GM21528 (cell line): ENCODE data around the gene KPNA6.
"Not testable (repeated sequence)": the region's sequence is repeated elsewhere in the genome, so short reads cannot be mapped to it uniquely, and the experiment has no call there.

Source experiments
- ATAC-seq: cut with Tn5 transposase; IDR thresholded peaks from one replicate; pipeline ENCODE4 v1.9.1; 2021; ENCODE audit warnings: mild to moderate bottlenecking, moderate library complexity; ENCODE audit not compliant: unreplicated experiment, low FRiP score

The KPNA6 gene

DNA sequence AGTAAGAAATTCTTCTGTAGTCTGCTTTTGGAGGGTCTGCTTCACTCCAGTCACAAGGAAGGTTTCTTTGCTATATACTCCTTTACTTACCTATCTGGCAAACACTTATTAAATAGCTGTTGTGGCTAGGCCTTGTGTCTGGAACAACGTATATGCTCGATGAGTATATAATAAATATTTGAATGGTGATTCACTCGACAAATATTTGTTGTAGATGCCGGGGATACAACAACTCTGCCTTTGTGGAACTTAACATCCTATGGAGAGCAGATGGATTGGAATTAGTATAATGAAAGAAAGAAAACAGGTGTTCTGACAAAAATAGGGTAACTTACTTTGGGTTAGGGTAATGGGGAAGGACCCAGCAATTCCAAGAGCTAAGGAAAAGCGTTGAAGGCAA, 31.1 kb downstream of the KPNA6 start:
- ATAC-seq = no peak

DNA sequence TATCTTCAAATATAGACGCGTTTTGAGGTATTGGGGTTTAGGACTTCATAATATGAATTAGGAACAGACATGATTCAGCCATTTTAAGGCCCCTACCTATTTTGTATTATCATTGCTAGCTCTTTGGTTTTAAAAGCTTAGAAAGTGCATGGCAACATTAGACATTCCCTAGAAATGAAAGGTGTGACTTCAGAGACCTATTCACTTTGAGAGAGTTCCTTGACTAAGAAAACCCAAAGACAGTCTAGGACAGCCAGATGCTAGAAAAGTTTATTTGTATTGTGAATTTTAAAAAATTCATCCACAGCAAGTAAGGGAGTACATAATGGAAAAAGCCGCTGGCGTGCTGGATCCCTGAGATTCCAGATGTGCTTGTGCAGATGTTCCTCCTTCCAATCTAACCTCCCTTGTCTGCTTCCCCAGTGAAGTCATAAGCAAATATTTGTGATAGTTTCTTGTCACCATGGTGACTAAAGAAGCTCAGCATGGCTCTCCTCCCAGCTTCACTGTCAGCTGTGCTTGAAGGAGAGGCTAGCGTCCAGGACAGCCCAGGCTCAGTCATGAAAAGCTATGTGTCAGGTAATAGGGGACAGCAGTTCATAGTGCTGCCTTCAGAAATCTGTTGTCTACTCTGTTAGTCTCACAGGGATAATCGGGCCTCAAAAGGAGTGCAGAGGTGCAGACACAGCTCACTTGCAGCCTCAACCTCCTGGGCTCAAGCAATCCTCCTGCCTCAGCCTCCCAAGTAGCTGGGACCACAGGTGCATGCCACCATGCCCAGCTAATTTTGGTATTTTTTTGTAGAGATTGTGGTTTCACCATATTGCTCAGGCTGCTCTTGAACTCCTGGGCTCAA, 34.8 kb downstream of the KPNA6 start:
- ATAC-seq = no peak

- not testable (repeated sequence) for ATAC-seq
Observed at GRCh38 chr1:32143302-32143695, 35.4 kb downstream of the KPNA6 start.

DNA sequence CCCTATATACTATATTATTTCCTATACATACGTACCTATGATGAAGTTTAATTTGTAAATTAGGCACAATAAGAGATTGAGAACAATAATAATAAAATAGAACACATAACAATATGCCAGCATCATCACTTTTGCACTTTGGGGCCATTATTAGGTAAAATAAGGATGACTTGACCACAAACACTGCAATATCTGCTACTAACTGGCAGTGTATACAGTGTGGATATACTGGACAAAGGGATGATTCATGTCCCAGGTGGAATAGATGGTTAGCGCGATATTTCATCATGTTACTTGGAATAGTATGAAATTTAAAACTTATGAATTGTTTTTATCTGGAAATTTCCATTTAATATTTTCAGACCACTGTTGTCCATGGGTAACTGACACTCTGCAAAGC, 36.2 kb downstream of the KPNA6 start:
- no peak for ATAC-seq

DNA sequence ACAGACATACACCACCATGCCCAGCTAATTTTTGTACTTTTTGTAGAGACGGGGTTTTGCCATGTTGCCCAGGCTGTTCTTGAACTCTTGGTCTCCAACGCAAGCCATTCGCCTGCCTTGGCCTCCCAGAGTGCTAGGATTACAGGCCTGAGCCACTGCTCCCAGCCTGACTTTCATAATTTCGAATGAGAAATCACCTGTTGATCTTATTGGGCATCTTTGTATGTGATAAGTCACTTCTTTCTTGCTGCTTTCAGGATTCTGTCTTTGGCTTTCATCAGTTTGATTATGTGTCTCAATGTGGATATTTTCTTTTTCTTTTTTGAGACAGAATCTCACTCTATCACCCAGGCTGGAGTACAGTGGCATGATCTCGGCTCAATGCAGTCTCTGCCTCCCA, 39.9 kb downstream of the KPNA6 start:
- not testable (repeated sequence) for ATAC-seq

- ATAC-seq = no peak
Observed at GRCh38 chr1:32150847-32151246, 43.0 kb downstream of the KPNA6 start.

- no peak for ATAC-seq
Observed at GRCh38 chr1:32151319-32151787, 43.5 kb downstream of the KPNA6 start.

GRCh38 chr1:32159189-32159588, 51.3 kb downstream of the KPNA6 start:
- no peak for ATAC-seq

GRCh38 chr1:32163405-32163804, 55.5 kb downstream of the KPNA6 start:
- no peak for ATAC-seq

DNA sequence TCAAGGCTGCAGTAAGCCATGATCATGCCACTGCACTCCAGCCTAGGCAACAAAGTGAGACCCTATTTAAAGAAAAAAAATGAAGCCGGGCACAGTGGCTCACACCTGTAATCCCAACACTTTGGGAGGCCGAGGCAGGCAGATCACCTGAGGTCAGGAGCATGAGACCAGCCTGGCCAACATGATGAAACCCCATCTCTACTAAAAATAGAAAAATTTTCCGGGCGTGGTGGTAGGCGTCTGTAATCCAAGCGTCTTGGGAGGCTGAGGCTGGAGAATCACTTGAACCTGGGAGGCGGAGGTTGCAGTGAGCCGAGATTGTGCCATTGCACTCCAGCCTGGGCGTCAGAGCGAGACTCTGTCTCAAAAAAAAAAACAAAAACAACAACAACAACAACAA, 57.8 kb downstream of the KPNA6 start:
- not testable (repeated sequence) for ATAC-seq

DNA sequence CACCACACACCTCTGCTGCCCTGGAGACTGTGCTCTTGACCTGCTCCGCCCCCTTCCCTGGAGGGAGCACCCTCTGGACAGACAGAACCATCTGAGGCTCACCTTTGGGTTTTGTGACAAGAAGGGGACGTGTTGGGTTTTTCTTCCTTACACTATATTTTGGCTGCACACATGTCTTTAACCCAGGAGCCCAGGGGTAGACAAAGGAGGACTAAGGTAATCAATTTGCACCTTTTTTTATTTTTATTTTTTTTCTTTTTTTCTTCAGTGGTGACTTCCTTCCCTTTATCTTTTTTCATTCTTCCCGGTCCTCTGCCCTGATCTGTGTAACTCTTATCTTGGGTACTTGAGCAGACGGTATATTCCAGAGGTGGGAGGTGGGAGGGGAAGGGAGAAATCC, 63.1 kb downstream of the KPNA6 start:
- ATAC-seq = no peak

- ATAC-seq = no peak
Observed at GRCh38 chr1:32172621-32173245, 64.9 kb downstream of the KPNA6 start.

DNA sequence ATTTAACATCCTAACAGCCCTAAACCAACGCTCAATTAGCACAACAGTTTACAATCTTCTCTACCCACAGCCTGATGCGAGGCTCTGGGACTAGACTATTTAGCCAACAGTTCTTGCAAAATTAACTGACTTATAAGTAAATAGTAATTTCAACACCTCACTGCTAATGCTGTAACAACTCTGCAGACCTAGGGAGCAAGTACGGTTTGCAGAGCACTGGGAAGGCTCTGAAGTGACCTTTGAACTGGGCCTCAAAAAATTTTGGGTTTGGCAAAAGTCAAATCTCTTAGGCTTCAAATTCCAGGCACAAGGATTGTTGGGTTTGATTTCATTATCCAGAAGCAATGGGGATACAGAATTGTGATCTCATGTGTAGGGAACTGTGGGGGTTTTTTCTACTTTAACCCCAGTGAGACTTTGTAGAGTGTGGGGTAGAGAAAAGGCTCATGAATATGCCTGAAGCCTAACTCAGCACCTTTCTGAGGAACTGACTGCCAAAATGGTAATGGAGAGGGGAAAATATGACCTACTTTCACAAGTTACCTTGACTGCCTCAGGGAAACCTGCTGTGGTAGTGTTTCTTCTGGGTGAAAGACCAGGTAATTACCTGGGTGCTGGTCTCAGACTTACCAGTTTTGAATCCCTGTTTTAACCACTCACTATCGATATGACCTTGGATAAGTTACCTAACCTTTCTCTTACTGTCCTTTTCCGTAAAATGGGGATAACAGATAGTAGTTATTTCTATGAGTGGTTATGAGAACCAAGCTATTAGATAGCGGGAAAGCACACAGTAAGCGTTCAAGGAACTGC, 70.7 kb downstream of the KPNA6 start:
- no peak for ATAC-seq

GRCh38 chr1:32179193-32179442, 71.3 kb downstream of the KPNA6 start:
- ATAC-seq = peak; percentile 8

DNA sequence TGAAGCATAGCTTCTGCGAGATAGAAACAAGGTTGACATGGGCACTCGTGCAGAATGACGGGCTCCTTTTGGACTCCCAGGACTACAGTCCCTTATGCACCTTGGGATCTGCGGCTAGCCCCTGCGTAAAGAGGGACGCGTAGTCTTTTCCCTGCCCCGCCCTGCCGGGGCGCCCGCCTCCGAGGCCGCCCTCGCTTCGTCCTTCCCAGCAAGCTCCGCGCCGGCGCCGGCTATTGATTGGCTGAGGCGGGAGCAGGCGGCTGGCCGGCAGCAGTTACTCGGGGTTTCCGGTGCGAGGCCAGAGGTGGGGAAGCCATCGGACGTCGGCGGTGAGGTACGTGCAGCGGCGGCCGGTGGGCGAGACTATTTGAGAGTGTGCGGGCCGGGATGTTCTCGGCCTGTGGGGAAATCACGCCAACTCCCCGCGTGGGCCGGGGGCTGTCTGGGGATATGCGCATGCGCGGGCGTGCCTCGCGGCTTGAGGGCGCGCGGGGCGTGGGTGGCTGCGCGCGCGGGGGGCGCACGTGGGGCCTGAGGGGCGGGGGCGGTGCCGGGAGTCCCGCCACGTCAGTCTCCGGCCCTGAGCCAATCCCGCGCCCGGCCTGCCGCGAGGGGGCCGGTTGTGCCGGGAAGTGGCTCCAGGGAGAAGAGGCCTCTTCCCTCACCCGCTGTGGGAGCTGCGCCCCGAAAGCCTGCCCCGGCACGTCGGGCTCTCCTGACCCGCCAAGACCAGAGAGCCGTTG, 71.8 kb downstream of the KPNA6 start, which contains the start of gene TXLNA:
Gene TXLNA (plus strand): TSS at position 233 of the 743 bp plus-strand sequence. CDS start 671 bp downstream, outside the sequence.
- ATAC-seq = peak; percentile 80

DNA sequence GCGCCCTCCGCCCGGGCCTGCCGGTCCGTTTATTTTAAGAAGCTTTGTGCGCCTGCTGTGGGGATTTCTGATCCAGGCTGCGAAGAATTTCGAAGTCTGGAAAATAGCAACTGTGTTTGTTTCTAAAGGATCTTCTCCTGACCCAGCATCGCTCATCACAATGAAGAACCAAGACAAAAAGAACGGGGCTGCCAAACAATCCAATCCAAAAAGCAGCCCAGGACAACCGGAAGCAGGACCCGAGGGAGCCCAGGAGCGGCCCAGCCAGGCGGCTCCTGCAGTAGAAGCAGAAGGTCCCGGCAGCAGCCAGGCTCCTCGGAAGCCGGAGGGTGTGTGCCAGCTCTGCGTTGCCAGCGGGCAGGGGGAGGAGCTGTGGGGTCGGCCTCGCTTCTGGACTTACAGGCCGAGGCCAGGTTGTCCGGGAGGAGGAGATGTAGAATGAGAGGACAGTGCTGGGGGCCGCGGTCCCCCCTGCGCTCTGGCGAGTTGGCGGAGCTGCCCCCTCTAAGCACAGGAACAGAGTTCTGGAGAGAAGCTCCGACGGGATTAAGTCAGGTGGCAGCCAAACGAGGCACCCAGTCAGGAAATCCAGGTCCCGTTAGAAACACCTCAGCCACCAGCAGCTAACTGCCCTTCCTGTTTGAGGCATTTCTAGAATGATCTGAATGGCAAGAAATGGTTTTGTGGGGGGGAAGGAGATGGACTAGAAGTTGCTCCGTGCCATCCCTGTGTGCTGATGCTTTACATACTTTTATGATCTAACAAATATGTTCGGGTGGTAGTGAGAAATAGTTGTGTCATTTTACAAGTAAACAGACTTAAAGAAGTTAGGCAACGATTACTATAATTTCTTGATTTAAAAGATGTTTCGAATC, 72.6 kb downstream of the KPNA6 start:
- peak; percentile 14 for ATAC-seq

- no peak for ATAC-seq
Observed at GRCh38 chr1:32181065-32181464, 73.2 kb downstream of the KPNA6 start.

GRCh38 chr1:32181563-32181962, 73.7 kb downstream of the KPNA6 start:
- no peak for ATAC-seq

DNA sequence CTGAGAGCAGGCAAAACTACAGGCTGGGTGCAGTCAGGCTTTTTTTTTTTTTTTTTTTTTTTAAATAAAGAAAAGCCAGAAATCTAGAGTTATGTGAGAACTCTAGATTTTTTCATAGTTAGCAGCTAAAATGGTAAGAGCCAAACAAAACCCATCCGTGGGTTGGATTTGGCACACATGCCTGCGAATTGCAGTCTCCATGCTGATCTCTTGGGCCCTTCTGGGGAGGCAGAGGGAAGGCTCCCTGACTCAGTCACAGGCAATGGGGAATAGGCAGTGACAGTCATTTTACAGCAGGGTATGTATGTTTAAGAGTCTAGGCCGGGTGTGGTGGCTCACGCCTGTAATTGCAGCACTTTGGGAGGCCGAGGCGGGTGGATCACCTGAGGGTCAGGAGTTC, 74.2 kb downstream of the KPNA6 start:
- no peak for ATAC-seq

DNA sequence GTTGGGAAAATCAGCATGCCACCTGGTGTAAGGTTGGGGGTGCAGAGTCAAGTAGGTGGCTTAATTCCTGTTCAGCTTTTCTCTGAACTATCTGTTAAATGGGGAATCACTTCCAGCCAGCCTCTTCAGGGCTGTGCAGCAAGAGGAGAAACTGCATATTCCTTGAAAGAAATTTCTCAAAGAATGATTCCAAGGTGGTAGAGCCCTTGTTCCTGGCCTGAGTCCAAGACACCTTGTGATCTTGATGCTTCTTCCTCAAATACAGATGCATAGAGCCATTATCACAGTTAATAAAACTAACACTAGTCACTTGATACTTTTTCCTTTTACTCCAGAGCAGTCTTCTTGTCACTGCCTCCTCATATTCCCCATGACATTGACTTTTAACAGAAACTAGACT, 76.8 kb downstream of the KPNA6 start:
- no peak for ATAC-seq
